Measurements from ENCODE around the gene SLC35F3. TPM values are rescaled to one million over a fixed set of nuclear protein-coding genes. Genes with fewer than 3 reads are reported as not detected.

The SLC35F3 gene
- total RNA-seq, 4 donors from 2014 or later = 0.82 TPM; not detected in 3

DNA sequence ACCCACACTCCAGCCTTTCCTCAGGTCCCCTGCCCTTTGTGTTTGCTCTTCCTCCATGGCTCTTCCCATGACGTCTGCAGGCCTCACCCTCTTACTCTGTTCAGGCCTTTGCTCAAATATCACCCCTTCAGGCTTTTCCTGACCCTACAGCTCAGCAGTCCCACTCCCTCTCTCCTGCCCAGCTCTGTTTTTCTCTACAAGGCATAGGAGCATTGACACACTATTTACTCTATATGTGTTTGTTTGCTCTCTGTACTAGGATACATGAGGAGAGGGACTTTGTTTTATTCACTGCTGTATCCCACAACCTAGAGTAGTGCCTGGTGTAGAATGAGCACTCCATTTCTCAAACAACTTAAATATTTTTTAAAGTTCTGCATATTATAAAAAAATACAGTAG is 361.4 kb downstream of the SLC35F3 start:
- H3K9me3 ChIP-seq = no peaks in the 10 kb centered on the region
- TF ChIP-seq, protein P1, sequence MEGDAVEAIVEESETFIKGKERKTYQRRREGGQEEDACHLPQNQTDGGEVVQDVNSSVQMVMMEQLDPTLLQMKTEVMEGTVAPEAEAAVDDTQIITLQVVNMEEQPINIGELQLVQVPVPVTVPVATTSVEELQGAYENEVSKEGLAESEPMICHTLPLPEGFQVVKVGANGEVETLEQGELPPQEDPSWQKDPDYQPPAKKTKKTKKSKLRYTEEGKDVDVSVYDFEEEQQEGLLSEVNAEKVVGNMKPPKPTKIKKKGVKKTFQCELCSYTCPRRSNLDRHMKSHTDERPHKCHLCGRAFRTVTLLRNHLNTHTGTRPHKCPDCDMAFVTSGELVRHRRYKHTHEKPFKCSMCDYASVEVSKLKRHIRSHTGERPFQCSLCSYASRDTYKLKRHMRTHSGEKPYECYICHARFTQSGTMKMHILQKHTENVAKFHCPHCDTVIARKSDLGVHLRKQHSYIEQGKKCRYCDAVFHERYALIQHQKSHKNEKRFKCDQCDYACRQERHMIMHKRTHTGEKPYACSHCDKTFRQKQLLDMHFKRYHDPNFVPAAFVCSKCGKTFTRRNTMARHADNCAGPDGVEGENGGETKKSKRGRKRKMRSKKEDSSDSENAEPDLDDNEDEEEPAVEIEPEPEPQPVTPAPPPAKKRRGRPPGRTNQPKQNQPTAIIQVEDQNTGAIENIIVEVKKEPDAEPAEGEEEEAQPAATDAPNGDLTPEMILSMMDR (IDR thresholded peaks at IDR 0.05 in 4 of 5, conservative IDR thresholded peaks at IDR 0.05 in 1 of 5) = no peak
- TF ChIP-seq POLR2A (IDR thresholded peaks at IDR 0.05) = no peak
- peaks cover 0 to 6% of the 10 kb centered on the region in 2 donors for H3K4me1 ChIP-seq
- no peaks in the 10 kb centered on the region for H3K27me3 ChIP-seq
- H3K36me3 ChIP-seq = no peaks in the 10 kb centered on the region
- no peak overlapping the region for H3K4me3 ChIP-seq
- H3K27ac ChIP-seq = no peak overlapping the region
- intact Hi-C loops (cut with DNase I; ENCODE audit: low total_unique reads) (no loop called here), in situ Hi-C loops (cut with MboI; ENCODE audit: low sequenced_read_pairs in 4 of 4) (no loop called here)
- no peak for DNase-seq
- no peak for ATAC-seq

DNA sequence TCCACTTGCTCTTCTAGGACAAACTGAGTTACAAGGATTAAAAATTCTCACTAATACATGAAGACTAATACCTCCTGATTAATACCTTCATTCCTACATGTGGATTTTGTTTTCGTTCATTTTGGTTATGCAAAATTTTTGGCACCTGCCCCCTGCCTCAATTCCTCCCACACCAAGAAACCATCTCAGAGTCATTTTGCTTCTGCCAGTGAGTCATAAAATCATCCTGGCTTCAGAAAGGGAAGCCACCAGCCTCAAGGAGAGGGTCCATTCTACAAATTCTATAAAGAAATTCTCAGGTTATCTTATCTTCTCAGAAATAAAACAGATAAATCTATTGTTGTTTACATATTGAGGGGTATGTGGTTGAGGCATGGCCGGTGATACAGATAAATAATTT is 365.6 kb downstream of the SLC35F3 start:
- DNase-seq (no peak), ATAC-seq (no peak)
- no peaks in the 10 kb centered on the region for H3K27me3 ChIP-seq
- TF ChIP-seq, protein P1 (IDR thresholded peaks at IDR 0.05 in 4 of 5, conservative IDR thresholded peaks at IDR 0.05 in 1 of 5) = no peak
- TF ChIP-seq POLR2A (IDR thresholded peaks at IDR 0.05) = no peak
- H3K9me3 ChIP-seq = no peaks in the 10 kb centered on the region
- H3K27ac ChIP-seq = no peak overlapping the region
- intact Hi-C loops (cut with DNase I; ENCODE audit: low total_unique reads) (no loop called here), in situ Hi-C loops (cut with MboI; ENCODE audit: low sequenced_read_pairs in 4 of 4) (no loop called here)
- H3K36me3 ChIP-seq = no peaks in the 10 kb centered on the region
- H3K4me3 ChIP-seq = no peak overlapping the region
- H3K4me1 ChIP-seq = no peaks in the 10 kb centered on the region

DNA sequence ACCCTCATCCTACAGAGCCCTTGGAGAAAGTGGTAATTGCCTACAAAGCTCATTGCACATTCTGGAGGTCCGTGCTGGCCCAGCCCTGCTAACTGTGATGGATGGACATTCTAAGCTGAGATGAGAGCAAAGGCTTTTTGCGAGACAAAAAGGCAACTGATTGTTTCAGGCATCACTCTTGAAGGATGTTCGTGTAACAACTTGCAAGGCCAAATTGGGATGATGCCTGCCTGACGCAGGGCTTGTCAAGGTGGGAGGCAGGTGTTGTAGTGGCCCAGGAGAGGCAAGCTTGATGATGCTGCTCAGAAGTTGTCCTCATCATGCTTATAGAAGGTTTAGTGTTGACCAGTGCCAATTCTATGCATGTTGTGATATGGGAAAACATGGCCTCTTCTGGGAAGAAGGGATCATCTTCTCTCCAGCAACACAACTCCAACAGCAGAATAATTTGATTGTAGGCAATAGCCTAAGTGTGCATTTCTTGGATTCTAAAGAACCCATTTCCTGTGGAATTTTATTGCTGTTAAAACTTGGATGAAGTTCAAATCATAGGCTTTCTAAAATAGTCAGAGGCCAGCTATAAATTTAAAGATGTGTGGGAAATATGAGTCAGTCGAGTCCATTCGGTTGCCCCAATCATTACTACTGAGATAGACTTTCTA is 366.2 kb downstream of the SLC35F3 start:
- ATAC-seq (no peak), DNase-seq (no peak)
- H3K27ac ChIP-seq = no peak overlapping the region
- H3K36me3 ChIP-seq = no peaks in the 10 kb centered on the region
- H3K27me3 ChIP-seq = no peaks in the 10 kb centered on the region
- TF ChIP-seq, protein P1 (IDR thresholded peaks at IDR 0.05 in 4 of 5, conservative IDR thresholded peaks at IDR 0.05 in 1 of 5) = no peak
- TF ChIP-seq POLR2A (IDR thresholded peaks at IDR 0.05) = no peak
- no peaks in the 10 kb centered on the region for H3K4me1 ChIP-seq
- in situ Hi-C loops (cut with MboI; ENCODE audit: low sequenced_read_pairs in 4 of 4) = no loop called here
- intact Hi-C loops (cut with DNase I; ENCODE audit: low total_unique reads) = no loop called here
- H3K4me3 ChIP-seq = no peak overlapping the region
- no peaks in the 10 kb centered on the region for H3K9me3 ChIP-seq

DNA sequence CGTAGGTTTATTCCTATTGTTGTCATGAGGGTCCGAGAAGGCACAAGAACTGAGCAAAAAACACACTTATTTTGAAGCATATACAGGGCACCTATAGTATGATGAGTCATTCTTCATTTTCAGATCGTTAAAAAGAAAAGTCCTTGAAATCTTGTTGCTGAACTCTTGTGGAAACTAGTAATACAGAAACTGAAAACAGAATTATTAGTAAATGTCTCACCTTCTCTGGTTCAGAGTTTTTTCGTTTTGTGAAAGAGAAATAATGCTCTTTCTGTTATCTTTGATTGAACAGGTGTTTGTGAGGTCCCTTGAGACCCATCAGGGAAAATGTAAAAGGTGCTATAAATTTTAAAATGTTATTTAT is 366.7 kb downstream of the SLC35F3 start:
- intact Hi-C loops (cut with DNase I; ENCODE audit: low total_unique reads) (no loop called here), in situ Hi-C loops (cut with MboI; ENCODE audit: low sequenced_read_pairs in 4 of 4) (no loop called here)
- TF ChIP-seq, protein P1 (IDR thresholded peaks at IDR 0.05 in 4 of 5, conservative IDR thresholded peaks at IDR 0.05 in 1 of 5) = no peak
- TF ChIP-seq POLR2A (IDR thresholded peaks at IDR 0.05) = no peak
- H3K27me3 ChIP-seq = no peaks in the 10 kb centered on the region
- DNase-seq (no peak), ATAC-seq (no peak)
- H3K4me1 ChIP-seq = no peaks in the 10 kb centered on the region
- H3K27ac ChIP-seq = no peak overlapping the region
- no peak overlapping the region for H3K4me3 ChIP-seq
- H3K36me3 ChIP-seq = no peaks in the 10 kb centered on the region
- H3K9me3 ChIP-seq = no peaks in the 10 kb centered on the region
